HG03558 (cell line): ENCODE data around the gene ERLIN1.
"Not testable (repeated sequence)": the region's sequence is repeated elsewhere in the genome, so short reads cannot be mapped to it uniquely, and the experiment has no call there.

Source experiments
- ATAC-seq: cut with Tn5 transposase; IDR thresholded peaks from one replicate; pipeline ENCODE4 v1.9.1; 2021; ENCODE audit warnings: moderate number of reproducible peaks; ENCODE audit not compliant: unreplicated experiment; ENCODE audit errors: extremely low read depth

Gene ERLIN1

GRCh38 chr10:100141446-100142087, 44.3 kb downstream of the ERLIN1 start:
- no peak for ATAC-seq

DNA sequence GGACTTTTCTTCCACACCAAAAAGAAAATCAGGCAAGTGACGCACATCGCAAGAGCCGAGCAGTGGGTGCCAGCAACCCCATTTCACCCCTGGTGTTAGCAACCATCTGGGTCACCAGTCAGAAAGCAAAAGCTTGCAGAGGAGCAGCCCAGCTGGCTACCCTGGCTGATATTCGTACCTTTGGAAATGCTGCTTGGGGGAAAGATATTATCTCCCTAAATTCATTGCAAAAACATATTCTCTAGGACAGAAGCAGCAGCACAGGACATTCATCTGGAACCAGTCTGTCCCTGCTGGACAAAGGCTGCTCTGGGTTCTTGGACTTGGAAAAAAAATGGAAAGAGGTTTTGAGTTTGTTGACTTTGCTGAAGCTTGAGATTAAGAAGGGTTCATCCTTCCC, 45.8 kb downstream of the ERLIN1 start:
- no peak for ATAC-seq

DNA sequence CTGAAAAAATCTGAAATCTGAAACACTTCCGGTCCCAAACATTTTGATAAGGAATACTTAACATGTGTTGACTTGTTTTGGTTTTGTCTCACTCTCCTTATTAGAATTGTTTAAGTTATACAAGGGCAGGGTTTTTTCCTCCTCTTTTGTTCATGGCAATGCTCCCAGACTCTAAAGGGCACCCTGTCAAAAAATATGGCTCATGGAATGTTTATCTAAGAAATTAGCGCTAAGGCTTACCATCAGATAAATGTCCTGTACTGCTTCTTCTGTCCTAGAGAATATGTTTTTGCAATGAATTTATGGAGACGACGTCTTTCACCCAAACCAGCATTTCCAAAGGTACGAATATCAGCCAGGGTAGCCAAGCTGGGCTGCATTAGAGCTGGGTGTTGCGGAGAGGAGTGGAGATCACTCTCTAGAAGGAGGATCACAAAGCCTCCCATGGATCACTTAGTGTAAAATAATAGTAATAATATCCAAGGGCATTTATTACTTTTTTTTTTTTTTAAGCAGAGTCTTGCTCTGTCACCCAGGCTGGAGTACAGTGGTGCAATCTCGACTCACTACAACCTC, 46.8 kb downstream of the ERLIN1 start:
- no peak for ATAC-seq

- no peak for ATAC-seq
These were observed 50.3 kb downstream of the ERLIN1 start for GRCh38 chr10:100135486-100135885.

- no peak for ATAC-seq
These were observed 52.0 kb downstream of the ERLIN1 start for GRCh38 chr10:100133801-100134200.

DNA sequence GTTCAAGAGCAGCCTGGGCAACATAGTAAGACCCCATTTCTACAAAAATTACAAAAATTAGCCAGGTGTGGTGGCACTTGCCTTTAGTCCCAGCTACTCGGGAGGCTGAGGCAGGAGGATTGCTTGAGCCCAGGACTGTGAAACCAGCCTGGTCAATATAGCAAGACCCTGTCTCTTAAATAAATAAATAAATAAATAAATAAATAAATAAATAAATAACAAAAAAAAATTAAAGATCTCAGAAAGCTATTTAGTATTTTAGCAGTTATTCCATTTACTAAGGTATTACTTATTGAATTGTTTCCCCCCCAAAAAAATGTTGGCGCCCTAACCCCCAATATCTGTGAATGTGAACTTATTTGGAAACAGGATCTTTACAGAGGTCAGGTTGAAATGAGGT, 53.4 kb downstream of the ERLIN1 start:
- no peak for ATAC-seq

DNA sequence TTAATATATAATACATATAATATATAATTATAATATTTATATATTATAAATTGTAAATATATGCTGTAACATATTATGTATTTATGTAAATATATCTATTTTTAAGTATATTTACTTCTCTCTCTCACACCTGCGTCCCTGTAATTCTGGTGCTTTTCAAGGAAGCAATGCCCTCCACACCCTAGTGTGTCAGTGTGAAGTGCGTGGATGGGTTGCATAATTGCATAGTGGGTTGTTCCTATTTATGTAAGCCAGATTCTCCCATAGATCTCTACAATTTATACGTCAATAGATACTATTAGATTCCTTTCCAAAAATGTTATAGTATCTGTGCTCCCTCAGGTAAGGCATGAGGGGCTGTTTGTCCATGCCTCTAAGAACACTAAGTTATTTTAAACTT, 54.3 kb downstream of the ERLIN1 start:
- no peak for ATAC-seq

DNA sequence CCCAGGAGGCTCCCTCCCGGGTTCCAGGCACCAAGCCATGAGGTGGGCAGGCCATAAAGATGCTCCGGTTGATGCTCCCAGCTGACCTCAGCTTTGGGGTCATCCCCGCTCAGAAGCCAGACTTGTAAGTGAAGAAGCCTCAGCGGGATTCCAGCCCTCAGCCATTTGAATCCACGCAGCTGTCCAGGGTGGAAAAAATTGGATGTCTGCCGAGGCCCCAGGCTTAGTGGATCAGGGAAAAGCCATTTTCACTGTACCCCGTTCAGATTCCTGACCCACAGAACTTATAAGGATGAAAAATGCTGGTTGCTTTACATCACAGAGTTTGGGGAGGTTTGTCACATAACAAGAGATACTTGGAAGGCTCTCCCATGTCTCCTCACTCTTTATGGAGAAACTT, 55.0 kb downstream of the ERLIN1 start:
- ATAC-seq = no peak

DNA sequence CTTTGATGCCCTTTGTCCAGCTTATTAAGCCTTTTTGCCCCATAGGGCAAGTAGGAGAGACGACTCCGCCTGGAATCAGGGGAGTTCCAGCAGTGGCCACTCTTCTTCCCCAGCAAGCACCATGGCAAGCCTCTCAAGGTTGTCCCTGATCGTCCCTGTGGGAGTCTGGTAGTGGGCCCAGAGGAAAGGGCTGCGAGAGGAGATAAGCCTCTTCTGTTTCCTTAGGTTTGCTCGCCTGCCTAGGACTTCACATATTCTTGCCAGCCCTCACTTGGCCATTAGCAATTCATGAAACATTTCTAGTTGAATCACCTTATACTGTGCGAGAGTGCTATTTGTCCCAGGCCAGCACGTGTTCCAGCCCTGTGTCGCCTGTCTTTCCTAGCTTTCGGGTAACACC, 56.4 kb downstream of the ERLIN1 start:
- no peak for ATAC-seq

DNA sequence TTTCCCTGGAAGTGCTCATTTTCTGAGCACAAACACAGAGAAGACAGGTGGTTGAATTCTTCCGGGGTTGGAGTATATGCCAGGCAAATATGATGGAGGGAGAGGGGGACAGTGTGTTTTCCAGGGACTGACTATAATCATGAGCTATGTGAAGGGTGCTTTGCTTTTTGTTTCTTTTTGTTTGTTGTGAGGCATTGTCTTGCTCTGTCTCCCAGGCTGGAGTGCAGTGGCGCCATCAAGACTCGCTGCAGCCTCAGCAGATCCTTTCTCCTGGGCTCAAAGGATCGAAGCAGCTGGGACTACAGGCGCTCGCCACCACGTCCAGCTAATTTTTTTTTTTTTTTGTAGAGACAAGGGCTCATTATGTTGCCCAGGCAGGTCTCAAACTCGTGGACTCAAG, 56.9 kb downstream of the ERLIN1 start:
- ATAC-seq = no peak

DNA sequence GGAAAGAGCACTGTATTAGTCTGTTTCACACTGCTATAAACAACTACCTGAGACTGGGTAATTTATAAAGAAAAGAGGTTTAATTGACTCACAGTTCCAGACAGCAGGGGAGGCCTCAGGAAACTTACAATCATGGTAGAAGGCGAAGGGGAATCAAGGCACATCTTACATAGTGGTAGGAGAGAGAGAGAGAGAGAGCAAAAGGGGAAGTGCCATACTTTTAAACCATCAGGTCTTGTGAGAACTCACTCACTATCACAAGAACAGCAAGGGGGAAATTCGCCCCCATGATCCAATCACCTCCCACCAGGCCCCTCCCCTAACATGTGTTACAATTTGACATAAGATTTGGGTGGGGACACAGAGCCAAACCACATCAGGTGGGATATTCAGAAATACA, 60.5 kb downstream of the ERLIN1 start:
- ATAC-seq = not testable (repeated sequence)

DNA sequence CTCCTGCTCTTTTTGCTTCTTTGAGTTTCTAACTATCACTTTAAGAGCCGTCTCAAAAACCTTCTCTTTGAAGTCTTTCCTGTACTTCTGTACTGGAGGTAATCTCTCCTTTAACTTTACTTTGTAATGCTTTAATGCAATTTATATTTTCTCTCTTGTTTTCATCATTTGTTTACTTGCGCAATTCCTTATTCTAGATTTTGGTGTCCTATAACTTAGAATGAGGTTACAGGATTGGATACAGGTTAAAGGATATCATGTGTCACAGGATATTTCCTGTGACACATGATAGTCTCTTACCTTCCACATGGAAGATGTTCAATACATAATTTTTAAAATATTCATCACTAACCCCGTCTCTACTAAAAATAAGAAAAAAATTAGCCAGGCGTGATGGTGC, 61.7 kb downstream of the ERLIN1 start:
- no peak for ATAC-seq

GRCh38 chr10:100122780-100123179, 63.0 kb downstream of the ERLIN1 start:
- no peak for ATAC-seq

GRCh38 chr10:100120550-100120949, 65.3 kb downstream of the ERLIN1 start:
- no peak for ATAC-seq

- ATAC-seq = no peak
These were observed 66.1 kb downstream of the ERLIN1 start for GRCh38 chr10:100119726-100120125.

DNA sequence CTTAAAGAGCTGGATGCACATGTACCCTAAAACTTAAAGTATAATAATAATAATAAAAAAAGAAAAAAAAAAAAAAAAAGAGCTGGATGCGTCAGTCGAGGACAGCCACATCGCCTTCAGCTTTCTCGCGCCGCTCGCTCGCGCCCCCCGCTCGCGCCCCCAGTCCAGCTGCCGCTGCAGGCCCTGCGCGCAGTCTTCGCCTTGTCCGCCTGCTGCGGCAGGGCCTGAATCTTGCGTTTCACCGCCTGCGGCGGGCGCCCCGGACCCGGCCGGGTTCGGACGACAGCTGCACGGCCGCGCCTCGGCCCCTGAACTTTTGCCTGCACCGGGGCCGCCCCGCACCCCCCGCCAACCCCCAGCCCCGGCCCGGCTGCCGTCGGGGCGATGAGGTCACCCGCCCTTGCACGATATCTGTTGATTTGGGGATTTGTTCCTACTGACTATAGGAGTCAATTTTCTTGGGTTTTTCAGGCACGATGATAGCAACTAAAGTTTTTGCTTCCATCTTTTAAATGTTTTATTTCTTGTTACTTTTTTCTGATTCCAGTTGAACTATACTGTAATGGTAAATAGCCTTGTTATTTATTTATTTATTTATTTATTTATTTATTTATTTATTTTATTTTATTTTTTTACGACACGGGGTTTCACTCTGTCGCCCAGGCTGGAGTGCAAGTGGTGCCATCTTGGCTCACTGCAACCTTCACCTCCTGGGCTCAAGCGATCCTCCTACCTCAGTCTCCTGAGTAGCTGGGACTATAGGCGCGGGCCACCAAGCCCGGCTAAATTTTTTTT, 70.7 kb downstream of the ERLIN1 start:
- ATAC-seq = no peak

GRCh38 chr10:100114460-100114859, 71.4 kb downstream of the ERLIN1 start:
- ATAC-seq = no peak

DNA sequence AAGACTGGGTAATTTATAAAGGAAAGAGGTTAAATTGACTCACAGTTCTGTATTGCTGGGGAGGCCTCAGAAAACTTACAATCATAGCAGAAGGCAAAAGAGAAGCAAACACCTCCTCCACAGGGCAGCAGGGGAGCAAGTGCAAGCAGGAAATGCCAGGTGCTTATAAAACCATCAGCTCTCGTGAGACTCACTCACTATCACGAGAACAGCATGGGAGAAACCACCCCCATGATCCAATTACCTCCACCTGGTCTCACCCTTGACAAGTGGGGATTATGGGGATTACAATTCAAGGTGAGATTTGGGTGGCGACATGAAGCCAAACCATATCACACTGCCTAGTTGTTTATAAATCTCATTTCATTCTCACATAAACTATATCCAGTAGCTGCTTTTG, 76.2 kb downstream of the ERLIN1 start:
- no peak for ATAC-seq

DNA sequence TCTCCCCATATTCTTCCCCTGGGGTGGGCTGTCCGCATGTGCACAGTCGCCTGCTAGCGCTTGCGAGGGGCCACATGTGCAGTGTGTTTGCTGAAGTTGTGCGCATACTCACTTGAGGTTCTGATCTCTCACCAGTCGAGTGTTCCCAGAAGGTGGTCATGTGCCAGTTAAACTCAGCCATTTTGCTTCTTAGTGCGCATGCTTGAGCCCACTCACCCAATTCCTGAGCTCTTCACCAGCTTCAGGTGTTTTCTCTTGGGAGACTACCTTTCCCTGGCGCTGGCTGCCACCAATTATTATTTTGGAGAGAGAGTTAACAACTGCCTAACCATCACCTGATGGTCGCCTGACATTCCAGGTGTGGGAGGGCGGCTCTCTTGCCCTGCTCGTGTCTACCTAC, 79.0 kb downstream of the ERLIN1 start:
- no peak for ATAC-seq

GRCh38 chr10:100104300-100104699, 81.5 kb downstream of the ERLIN1 start:
- ATAC-seq = no peak

GRCh38 chr10:100103581-100103980, 82.2 kb downstream of the ERLIN1 start:
- ATAC-seq = no peak
